ENCODE results near the gene GPR68.
"Not testable (repeated sequence)": the region's sequence is repeated elsewhere in the genome, so short reads cannot be mapped to it uniquely, and the experiment has no call there.

GPR68 gene

DNA sequence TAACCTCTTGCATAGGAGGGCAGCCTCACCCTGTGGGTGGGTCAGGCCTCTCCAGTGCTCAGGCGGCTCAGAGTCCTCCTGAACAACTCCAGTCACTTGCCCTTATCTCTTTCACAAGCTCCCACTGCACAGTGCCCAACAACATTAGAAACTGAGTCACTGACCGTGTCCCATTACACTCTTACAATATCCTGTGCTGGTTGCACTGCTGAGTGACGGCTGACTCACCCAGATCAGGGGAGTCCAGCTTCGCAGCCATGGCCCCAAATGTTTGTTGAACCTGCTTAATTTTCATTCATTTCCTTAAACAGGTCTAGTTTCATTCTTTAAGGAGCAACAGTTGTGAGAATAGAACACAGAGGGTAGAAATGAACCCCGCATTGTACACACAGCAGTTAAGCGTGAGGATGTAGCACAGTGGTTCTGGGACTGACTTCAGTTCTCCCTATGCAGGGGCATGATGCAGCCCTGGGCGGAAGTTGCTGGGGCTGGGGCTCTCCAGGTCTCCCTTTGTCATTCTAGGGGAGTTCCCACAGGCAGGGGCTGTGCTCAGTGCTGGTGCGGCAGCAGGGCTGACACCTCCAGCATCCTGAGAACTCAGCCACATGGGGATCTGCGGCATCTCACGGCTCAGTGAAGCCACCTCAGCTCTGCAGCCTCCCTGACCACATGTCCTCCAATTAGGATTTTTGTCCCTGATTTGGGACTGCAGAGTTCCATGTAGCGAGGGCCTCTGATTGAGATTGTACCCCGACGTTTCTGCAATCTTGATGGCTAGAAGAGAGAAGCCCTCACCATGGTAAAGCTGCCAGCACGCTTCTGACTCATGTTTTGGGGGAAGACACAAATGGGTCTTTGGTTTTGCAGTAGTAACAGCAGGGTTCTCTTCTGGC, 16.1 kb downstream of the GPR68 start:
- DNase-seq (ENCODE audit: low spot score) = no peak

DNA sequence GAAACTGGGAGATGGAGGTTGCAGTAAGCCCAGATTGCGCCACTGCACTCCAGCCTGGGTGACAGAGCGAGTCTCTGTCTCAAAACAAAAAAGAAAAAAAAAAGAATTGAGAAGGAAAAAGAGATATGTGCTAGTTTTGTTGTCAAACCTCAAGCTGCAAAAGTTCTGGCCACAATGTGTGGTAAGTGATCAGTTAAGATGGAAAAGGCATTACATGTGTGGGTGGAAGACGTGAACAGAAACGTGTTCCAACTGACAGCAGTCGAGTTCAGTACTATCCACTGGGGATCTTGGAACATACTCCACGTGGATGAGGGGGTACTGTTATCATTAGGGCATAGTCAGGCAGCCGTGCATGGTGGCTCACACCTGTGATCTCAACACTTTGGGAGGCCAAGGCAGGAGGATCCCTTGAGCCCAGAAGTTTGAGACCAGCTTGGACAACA, 17.3 kb downstream of the GPR68 start:
- no peak for DNase-seq (ENCODE audit: low spot score)

GRCh38 chr14:91226360-91226759, 18.1 kb downstream of the GPR68 start:
- DNase-seq (ENCODE audit: low spot score) = not testable (repeated sequence)

- no peak for DNase-seq (ENCODE audit: low spot score)
Observed at GRCh38 chr14:91225025-91225424, 19.5 kb downstream of the GPR68 start.

GRCh38 chr14:91223028-91223783, 21.3 kb downstream of the GPR68 start:
- DNase-seq (ENCODE audit: low spot score) = no peak

DNA sequence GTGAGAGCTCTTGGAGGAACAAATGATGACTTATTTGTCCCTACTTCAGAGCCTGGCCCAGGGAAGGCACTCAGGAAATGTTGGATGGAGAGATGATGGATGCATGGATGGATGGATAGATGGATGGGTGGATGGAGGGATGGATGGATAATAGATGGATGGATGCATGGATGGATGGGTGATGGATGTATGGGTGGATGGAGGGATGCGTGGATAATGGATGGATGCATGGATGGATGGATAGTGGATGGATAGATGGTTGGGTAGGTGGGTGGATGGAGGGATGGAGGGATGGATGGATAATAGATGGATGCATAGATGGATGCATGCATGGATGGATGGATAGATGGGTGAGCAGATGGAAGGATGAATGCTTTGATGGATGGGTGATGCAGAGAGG, 23.2 kb downstream of the GPR68 start:
- no peak for DNase-seq (ENCODE audit: low spot score)

DNA sequence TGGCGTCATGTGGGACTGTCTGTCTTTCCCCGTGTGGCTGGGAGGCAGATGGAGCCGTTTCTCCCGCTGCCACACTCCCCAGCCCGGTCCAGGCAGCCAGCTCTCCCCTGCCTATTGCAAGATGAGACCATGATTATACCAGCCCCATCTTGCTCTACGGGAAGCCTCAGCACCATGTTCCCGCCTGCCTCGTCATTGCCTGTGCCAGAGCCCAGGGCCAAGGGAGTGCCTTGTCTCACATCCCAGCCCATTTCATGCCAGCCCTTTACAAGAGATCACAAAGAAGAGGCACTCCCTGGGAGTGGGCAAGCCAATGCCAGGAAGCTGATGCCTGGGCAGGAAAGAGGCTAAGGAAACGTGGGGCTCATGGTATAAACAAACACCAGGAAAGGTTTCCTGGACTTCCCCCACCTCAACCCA, 23.9 kb downstream of the GPR68 start:
- no peak for DNase-seq (ENCODE audit: low spot score)

DNA sequence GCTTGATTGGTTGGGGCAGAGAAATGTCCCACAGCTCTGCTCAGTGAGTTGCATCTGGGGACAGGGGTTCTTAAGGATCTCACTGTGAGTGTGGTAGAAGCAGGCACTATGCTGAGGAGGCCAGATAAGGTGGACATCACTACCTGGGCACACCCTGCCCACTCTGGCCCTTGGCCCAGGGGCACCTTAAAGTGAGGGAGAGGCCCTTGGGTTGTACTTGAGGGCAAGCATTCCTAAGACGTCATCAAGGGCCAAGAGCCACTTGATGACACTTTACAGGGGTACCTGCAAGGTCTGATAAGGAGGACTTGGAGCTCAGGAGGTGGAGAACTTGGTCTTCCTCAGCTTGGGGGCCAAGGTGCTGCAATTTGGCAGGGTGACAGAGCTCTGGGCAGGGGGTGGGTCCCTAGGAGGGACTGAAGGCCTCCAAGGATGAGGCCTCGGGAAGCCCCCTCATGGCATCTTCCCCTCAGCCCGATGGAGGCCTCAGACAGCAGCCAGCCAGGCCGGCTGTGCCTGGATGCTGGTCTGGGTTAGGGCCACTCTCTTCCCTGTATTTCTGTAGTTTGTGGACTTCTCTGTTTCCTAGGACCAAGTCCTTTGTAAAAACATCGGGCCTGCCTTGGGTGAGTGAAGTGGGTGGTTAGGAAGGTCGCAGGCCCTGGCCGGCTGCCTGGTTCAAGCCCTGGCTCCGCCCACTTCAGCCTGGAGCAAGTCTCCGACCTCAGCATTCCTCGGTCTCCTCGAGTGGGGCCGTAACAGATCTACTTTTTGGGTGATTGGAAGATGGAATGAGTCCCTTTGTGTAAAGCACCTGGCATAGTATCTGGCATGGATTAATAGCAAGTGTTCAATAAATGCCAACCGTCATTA, 24.8 kb downstream of the GPR68 start:
- DNase-seq (ENCODE audit: low spot score) = no peak

DNA sequence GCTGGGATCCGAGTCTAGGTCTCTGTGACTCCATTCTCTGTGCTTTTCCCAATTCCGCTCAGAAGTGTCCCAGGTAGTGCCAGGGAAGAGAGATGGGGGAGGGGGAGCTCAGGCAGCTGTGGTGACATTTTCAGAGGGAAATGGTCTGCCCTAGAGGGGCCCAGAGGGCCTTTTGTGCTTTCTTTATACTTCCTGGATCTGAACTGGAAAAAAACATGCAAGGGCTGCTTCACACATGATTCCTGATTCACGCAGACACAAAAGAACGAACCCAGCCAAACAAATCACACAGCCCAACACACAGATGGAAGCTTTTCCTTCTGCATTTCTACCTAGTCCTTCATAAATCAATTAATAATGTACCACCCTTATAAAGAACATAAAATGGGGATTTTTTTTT, 26.5 kb downstream of the GPR68 start:
- no peak for DNase-seq (ENCODE audit: low spot score)

DNA sequence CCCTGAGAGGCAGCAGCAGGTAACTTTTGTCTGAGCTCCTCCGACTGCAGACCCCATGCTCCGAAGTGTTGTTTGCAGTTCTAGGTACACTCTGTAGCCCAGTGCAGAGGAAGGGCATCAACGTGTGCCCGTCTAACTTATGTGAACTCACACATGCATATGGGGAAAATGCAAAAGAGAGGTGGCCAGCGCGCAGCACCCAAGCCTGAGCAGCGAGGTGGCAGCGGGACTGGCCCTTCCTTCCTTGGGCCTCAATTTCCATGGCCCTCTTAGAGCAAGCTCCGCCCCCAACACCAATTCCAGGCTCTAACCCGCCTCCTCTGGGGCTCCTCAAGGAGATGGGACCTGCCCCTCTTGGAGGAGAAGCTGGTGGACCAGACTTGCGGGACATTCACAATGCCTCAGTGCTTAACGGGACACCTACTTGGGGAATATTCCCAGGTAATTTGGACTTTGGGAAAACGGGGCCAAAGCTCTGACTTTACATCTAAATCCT, 27.7 kb downstream of the GPR68 start:
- no peak for DNase-seq (ENCODE audit: low spot score)

GRCh38 chr14:91215381-91215780, 29.1 kb downstream of the GPR68 start:
- DNase-seq (ENCODE audit: low spot score) = no peak

GRCh38 chr14:91214306-91214705, 30.2 kb downstream of the GPR68 start:
- DNase-seq (ENCODE audit: low spot score) = no peak

GRCh38 chr14:91211017-91211416, 33.5 kb downstream of the GPR68 start:
- DNase-seq (ENCODE audit: low spot score) = no peak

GRCh38 chr14:91207008-91207407, 37.5 kb downstream of the GPR68 start:
- DNase-seq (ENCODE audit: low spot score) = no peak

GRCh38 chr14:91205459-91205858, 39.0 kb downstream of the GPR68 start:
- no peak for DNase-seq (ENCODE audit: low spot score)

GRCh38 chr14:91204657-91205056, 39.8 kb downstream of the GPR68 start:
- no peak for DNase-seq (ENCODE audit: low spot score)

DNA sequence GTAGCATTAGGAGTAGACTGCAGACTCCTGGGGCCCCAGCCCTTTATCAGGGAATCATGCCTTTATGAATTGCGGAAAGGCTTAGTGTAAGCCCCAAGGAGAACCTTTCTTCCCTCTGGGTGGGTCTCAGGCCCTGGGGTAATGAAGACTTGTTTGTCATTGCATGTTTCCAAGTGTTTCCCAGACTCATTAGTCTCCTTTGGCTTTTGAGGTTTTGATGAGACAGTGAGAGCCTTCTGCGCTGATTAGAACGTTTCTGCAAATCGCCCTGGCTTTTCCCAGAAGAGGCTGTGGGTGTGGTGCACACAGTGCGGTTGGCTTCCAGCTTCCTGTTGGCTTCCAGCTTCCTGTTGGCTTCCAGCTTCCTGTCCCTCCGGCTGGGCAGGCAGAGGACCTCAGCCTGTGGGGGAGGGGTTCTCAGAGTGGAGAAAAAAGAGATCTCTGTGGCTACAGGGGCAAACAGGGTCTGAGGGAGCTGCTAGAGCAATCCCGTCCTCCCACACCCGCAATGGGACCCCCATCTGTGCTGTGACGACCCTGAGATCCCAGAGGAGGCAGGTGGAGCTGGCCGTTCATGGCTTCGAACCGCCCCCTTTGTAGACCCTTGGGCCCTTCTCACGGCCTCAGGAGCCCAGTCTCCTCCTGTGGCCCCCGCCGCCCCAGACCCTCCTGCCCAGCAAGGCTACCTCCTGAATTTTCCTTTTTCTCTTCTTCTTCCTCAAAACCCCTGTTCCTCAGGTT, 42.1 kb downstream of the GPR68 start:
- DNase-seq (ENCODE audit: low spot score) = no peak

- DNase-seq (ENCODE audit: low spot score) = not testable (repeated sequence)
Observed at GRCh38 chr14:91200802-91201201, 43.7 kb downstream of the GPR68 start.

- no peak for DNase-seq (ENCODE audit: low spot score)
Observed at GRCh38 chr14:91197631-91198030, 46.9 kb downstream of the GPR68 start.

- DNase-seq (ENCODE audit: low spot score) = no peak
Observed at GRCh38 chr14:91195881-91196280, 48.6 kb downstream of the GPR68 start.

- no peak for DNase-seq (ENCODE audit: low spot score)
Observed at GRCh38 chr14:91193069-91193468, 51.4 kb downstream of the GPR68 start.
